Measurements from ENCODE around the gene MARF1. TPM values are rescaled to one million over a fixed set of nuclear protein-coding genes. Genes with fewer than 3 reads are reported as not detected.
A peak's percentile ranks its signal among the peaks of the same experiment; 100 is the strongest.
"Not testable (repeated sequence)": the region's sequence is repeated elsewhere in the genome, so short reads cannot be mapped to it uniquely, and the experiment has no call there.

The MARF1 gene
- total and polyA plus RNA-seq, 11 donors: 11.4 to 61.3 (median 42.0) TPM

- peaks cover 0 to 100% (median 94%) of the 10 kb centered on the region in 9 donors for H3K36me3 ChIP-seq
These were observed 33.7 kb downstream of the MARF1 start for GRCh38 chr16:15609286-15609649.

GRCh38 chr16:15608398-15609285 is 34.3 kb downstream of the MARF1 start:
- H3K4me1 ChIP-seq: peaks cover 0 to 18% (median 8%) of the 10 kb centered on the region in 12 donors
- DNase-seq (no peak), ATAC-seq (no peak)
- no peak overlapping the region for H3K4me3 ChIP-seq
- no peak for TF ChIP-seq CTCF (IDR thresholded peaks at IDR 0.05)
- no peak for TF ChIP-seq POLR2A (IDR thresholded peaks at IDR 0.05)
- H3K36me3 ChIP-seq: peaks cover 0 to 100% (median 94%) of the 10 kb centered on the region in 9 donors
- intact Hi-C loops (cut with DNase I): loop anchor here in 1 of 10 donors (10.0 kb wide), 1 partner anchor 184 kb away; no protein-coding TSS in a partner anchor
- peak overlapping the region in 9 of 12 donors; percentile 32 to 82 (median 61) for H3K27ac ChIP-seq
- WGBS, 4 donors: 87 to 91% (median 90%) methylated on average over 19 of the region's 19 CpGs
- H3K9me3 ChIP-seq: no peaks in the 10 kb centered on the region
- H3K27me3 ChIP-seq: no peaks in the 10 kb centered on the region

More at GRCh38 chr16:15609286-15609649, 33.7 kb downstream of the MARF1 start:
- intact Hi-C loops (cut with DNase I): loop anchor here in 1 of 10 donors (10.0 kb wide), 1 partner anchor 184 kb away; no protein-coding TSS in a partner anchor
- Histone ChIP-seq H3K27me3 (no peaks in the 10 kb centered on the region), H3K4me1 (peaks cover 0 to 18% (median 8%) of the 10 kb centered on the region in 12 donors), H3K27ac (no peak overlapping the region), H3K9me3 (no peaks in the 10 kb centered on the region), H3K4me3 (no peak overlapping the region)
- ATAC-seq (no peak), DNase-seq (no peak)
- TF ChIP-seq CTCF (IDR thresholded peaks at IDR 0.05) (no peak), POLR2A (IDR thresholded peaks at IDR 0.05) (no peak)
- 92 to 95% (median 93%) methylated on average over 6 of the region's 6 CpGs for WGBS, 4 donors

GRCh38 chr16:15607700-15608396 is 35.1 kb downstream of the MARF1 start:
- Histone ChIP-seq H3K36me3 (peaks cover 0 to 100% (median 94%) of the 10 kb centered on the region in 9 donors), H3K27me3 (no peaks in the 10 kb centered on the region), H3K4me3 (no peak overlapping the region), H3K9me3 (no peaks in the 10 kb centered on the region), H3K4me1 (peaks cover 0 to 18% (median 8%) of the 10 kb centered on the region in 12 donors), H3K27ac (peak overlapping the region in 11 of 12 donors; percentile 32 to 82 (median 61))
- DNase-seq (peak; percentile 47 to 91 (median 72)), ATAC-seq (peak; percentile 95 to 97 (median 95))
- WGBS, 4 donors: 67 to 85% (median 70%) methylated on average over 13 of the region's 13 CpGs
- intact Hi-C loops (cut with DNase I): loop anchor here in 1 of 10 donors (10.0 kb wide), 1 partner anchor 183 kb away; no protein-coding TSS in a partner anchor
- TF ChIP-seq CTCF (IDR thresholded peaks at IDR 0.05): no peak
- no peak for TF ChIP-seq POLR2A (IDR thresholded peaks at IDR 0.05)

- not testable (repeated sequence) for H3K4me3 ChIP-seq, H3K9me3 ChIP-seq, DNase-seq, H3K27me3 ChIP-seq
- peak in 1 of 4 donors; percentile 2 for ATAC-seq
- Histone ChIP-seq H3K36me3 (peaks cover 0 to 100% (median 94%) of the 10 kb centered on the region in 9 donors), H3K27ac (peak overlapping the region in 11 of 12 donors; percentile 32 to 82 (median 61)), H3K4me1 (peaks cover 0 to 18% (median 8%) of the 10 kb centered on the region in 12 donors)
- WGBS, 4 donors: 88 to 94% (median 91%) methylated on average over 12 of the region's 12 CpGs
- intact Hi-C loops (cut with DNase I): loop anchor here in 1 of 10 donors (10.0 kb wide), 1 partner anchor 182 kb away; no protein-coding TSS in a partner anchor
These were observed 35.7 kb downstream of the MARF1 start for GRCh38 chr16:15607221-15607699.
